Hepatocyte (in vitro differentiated cells): ENCODE results near the gene MEF2A. TPM values are rescaled to one million over a fixed set of nuclear protein-coding genes. Genes with fewer than 3 reads are reported as not detected.

Experiments used
- DNase-seq: peaks from one replicate; pipeline ENCODE4 v3.0.0-alpha.2; 2016; ENCODE audit warnings: low spot score
- H2AFZ ChIP-seq: fragments of 200-600 bp; sonication (generic); 2 replicates; pipeline ENCODE4 v1.6.0; 2016; ENCODE audit warnings: antibody characterized with exemption, mild to moderate bottlenecking
- H3K27ac ChIP-seq: fragments of 200-600 bp; sonication (generic); 2 replicates; pipeline ENCODE4 v1.5.1; 2016; ENCODE audit warnings: mild to moderate bottlenecking
- H3K27me3 ChIP-seq: fragments of 200-600 bp; sonication (generic); 2 replicates; pipeline ENCODE4 v1.6.1; 2016
- H3K36me3 ChIP-seq: fragments of 200-600 bp; sonication (generic); replicated peaks from 2 replicates; pipeline ENCODE4 v1.5.1; 2016; ENCODE audit warnings: low read depth; ENCODE audit not compliant: insufficient read depth
- H3K4me1 ChIP-seq: fragments of 200-600 bp; sonication (generic); 2 replicates; pipeline ENCODE4 v1.5.1; 2016; ENCODE audit warnings: mild to moderate bottlenecking, moderate library complexity; ENCODE audit not compliant: insufficient read depth
- H3K4me2 ChIP-seq: fragments of 200-600 bp; sonication (generic); 2 replicates; pipeline ENCODE4 v1.6.0; 2016
- H3K4me3 ChIP-seq: fragments of 200-600 bp; sonication (generic); 2 replicates; pipeline ENCODE4 v1.5.1; 2016; ENCODE audit warnings: mild to moderate bottlenecking
- H3K79me2 ChIP-seq: fragments of 200-600 bp; sonication (generic); 2 replicates; pipeline ENCODE4 v1.6.0; 2017; ENCODE audit warnings: mild to moderate bottlenecking
- H3K9me2 ChIP-seq: fragments of 200-600 bp; sonication (generic); replicated peaks from 2 replicates; pipeline ENCODE4 v1.6.0; 2017; ENCODE audit warnings: mild to moderate bottlenecking; ENCODE audit not compliant: insufficient read depth
- H3K9me3 ChIP-seq: fragments of 200-600 bp; sonication (generic); 2 replicates; pipeline ENCODE4 v1.5.1; 2016; ENCODE audit warnings: low read depth, mild to moderate bottlenecking
- H4K20me1 ChIP-seq: fragments of 200-600 bp; sonication (generic); 2 replicates; pipeline ENCODE4 v1.6.0; 2016; ENCODE audit warnings: mild to moderate bottlenecking; ENCODE audit not compliant: insufficient read depth, poor library complexity, severe bottlenecking
- EZH2 ChIP-seq: fragments of 200-600 bp; sonication (generic); IDR thresholded peaks from 2 replicates; pipeline ENCODE4 v1.6.1; 2016; ENCODE audit warnings: antibody characterized with exemption, mild to moderate bottlenecking, borderline replicate concordance
- EZH2phosphoT487 ChIP-seq: fragments of 200-600 bp; sonication (generic); IDR thresholded peaks from one replicate; pipeline ENCODE4 v1.6.1; 2018; ENCODE audit warnings: antibody characterized with exemption, mild to moderate bottlenecking, low read depth, moderate library complexity; ENCODE audit not compliant: unreplicated experiment, severe bottlenecking
- WGBS: methylation state at CpG from one replicate; pipeline ENCODE4 v1.1.6; 2016; ENCODE audit warnings: low lambda C conversion rate; ENCODE audit errors: missing lambda C conversion rate; 5-methylcytosine and 5-hydroxymethylcytosine counted together
- polyA plus RNA-seq: library from polyadenylated mRNA; unstranded; fragments of >200 nt; fragmentation: Nextera tagmentation; extraction: Ambion mirVana; gene quantifications from 2 replicates; pipeline ENCODE4 v1.2.1, GENCODE V29; 2016
- total RNA-seq: library from RNA; depleted of rRNA; stranded (reverse); fragments of >200 nt; gene quantifications from 2 replicates; pipeline ENCODE4 v1.2.3, GENCODE V29; 2014
- TF ChIP-seq, protein P1 (sequence below): fragments of 200-600 bp; sonication (generic); IDR thresholded peaks from 2 replicates; pipeline ENCODE4 v1.5.1; 2016; ENCODE audit warnings: antibody characterized with exemption, mild to moderate bottlenecking; ENCODE audit not compliant: poor library complexity

The MEF2A gene
- total and polyA plus RNA-seq, 2 experiments from 2014 or later: 20.4 to 56.7 TPM

DNA sequence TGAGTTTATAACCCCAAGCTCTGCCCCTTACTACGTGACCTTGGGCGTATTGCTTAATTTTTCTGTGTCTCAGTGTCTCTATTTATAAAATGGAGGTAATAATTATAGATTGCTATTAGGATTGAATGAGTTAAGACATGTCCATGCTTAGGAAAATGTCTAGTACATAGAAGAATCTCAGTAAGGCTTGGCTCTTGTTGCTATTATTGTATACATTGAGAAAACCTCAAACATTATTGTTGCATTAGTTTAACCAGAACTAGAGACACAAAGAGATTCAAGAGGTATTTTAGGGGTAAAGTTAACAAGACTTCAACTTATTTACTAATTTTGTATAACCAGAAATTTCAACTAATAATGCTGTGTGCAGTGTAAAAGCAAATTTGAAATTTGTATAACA is 66.7 kb downstream of the MEF2A start:
- H3K9me2 ChIP-seq: no peaks in the 10 kb centered on the region
- 94% methylated on average over 2 of the region's 2 CpGs for WGBS
- H3K27me3 ChIP-seq: no peaks in the 10 kb centered on the region
- no peaks in the 10 kb centered on the region for H4K20me1 ChIP-seq
- no peak overlapping the region for H2AFZ ChIP-seq
- H3K9me3 ChIP-seq: no peaks in the 10 kb centered on the region
- DNase-seq: no peak
- H3K4me3 ChIP-seq: no peak overlapping the region
- H3K79me2 ChIP-seq: peaks cover 60% of the 10 kb centered on the region
- no peaks in the 10 kb centered on the region for H3K36me3 ChIP-seq
- H3K27ac ChIP-seq: no peak overlapping the region
- H3K4me2 ChIP-seq: no peak overlapping the region
- TF ChIP-seq EZH2phosphoT487 (no peak), EZH2 (no peak)
- TF ChIP-seq, protein P1, sequence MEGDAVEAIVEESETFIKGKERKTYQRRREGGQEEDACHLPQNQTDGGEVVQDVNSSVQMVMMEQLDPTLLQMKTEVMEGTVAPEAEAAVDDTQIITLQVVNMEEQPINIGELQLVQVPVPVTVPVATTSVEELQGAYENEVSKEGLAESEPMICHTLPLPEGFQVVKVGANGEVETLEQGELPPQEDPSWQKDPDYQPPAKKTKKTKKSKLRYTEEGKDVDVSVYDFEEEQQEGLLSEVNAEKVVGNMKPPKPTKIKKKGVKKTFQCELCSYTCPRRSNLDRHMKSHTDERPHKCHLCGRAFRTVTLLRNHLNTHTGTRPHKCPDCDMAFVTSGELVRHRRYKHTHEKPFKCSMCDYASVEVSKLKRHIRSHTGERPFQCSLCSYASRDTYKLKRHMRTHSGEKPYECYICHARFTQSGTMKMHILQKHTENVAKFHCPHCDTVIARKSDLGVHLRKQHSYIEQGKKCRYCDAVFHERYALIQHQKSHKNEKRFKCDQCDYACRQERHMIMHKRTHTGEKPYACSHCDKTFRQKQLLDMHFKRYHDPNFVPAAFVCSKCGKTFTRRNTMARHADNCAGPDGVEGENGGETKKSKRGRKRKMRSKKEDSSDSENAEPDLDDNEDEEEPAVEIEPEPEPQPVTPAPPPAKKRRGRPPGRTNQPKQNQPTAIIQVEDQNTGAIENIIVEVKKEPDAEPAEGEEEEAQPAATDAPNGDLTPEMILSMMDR: no peak
- H3K4me1 ChIP-seq: no peaks in the 10 kb centered on the region

DNA sequence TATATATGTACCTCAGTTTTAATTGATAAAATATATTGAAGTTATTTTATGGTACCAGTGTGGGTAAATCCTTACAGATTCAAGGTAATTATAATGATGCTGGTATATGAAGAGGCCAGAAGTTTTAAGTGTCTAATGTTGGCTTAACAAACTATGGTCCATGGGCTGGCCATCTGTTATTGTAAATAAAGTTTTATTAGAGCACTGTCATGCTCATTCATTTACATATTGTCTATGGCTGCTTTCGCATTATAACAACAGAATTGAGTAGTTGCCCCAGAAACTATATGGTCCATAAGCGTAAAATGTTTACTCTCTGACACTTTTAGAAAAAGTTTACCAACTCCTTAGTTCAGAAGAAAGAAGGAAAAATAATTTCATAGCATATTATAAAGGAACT is 67.9 kb downstream of the MEF2A start:
- no peaks in the 10 kb centered on the region for H3K9me2 ChIP-seq
- H3K4me3 ChIP-seq: no peak overlapping the region
- no peak overlapping the region for H3K27ac ChIP-seq
- no peaks in the 10 kb centered on the region for H3K4me1 ChIP-seq
- no peak overlapping the region for H2AFZ ChIP-seq
- DNase-seq: no peak
- no peaks in the 10 kb centered on the region for H4K20me1 ChIP-seq
- peaks cover 60% of the 10 kb centered on the region for H3K79me2 ChIP-seq
- no peaks in the 10 kb centered on the region for H3K36me3 ChIP-seq
- WGBS: 99% methylated on average over 2 of the region's 2 CpGs
- TF ChIP-seq, protein P1: no peak
- no peak for TF ChIP-seq EZH2
- TF ChIP-seq EZH2phosphoT487: no peak
- H3K4me2 ChIP-seq: no peak overlapping the region
- no peaks in the 10 kb centered on the region for H3K9me3 ChIP-seq
- H3K27me3 ChIP-seq: no peaks in the 10 kb centered on the region

- Histone ChIP-seq H4K20me1 (no peaks in the 10 kb centered on the region), H3K4me3 (no peak overlapping the region), H3K9me3 (no peaks in the 10 kb centered on the region), H3K27me3 (no peaks in the 10 kb centered on the region), H3K36me3 (no peaks in the 10 kb centered on the region), H2AFZ (no peak overlapping the region), H3K79me2 (peaks cover 62% of the 10 kb centered on the region), H3K9me2 (no peaks in the 10 kb centered on the region), H3K4me2 (no peak overlapping the region), H3K4me1 (no peaks in the 10 kb centered on the region), H3K27ac (no peak overlapping the region)
- no peak for DNase-seq
- WGBS: 89% methylated on average over 3 of the region's 3 CpGs
- TF ChIP-seq EZH2: no peak
- TF ChIP-seq, protein P1: no peak
Observed at GRCh38 chr15:99634576-99634975, 68.8 kb downstream of the MEF2A start.

GRCh38 chr15:99635145-99635544 is 69.4 kb downstream of the MEF2A start:
- no peak overlapping the region for H3K27ac ChIP-seq
- no peak for DNase-seq
- no peak overlapping the region for H2AFZ ChIP-seq
- TF ChIP-seq EZH2phosphoT487: no peak
- TF ChIP-seq, protein P1: no peak
- no peak for TF ChIP-seq EZH2
- no peaks in the 10 kb centered on the region for H3K9me2 ChIP-seq
- H3K79me2 ChIP-seq: peaks cover 62% of the 10 kb centered on the region
- H3K9me3 ChIP-seq: no peaks in the 10 kb centered on the region
- H4K20me1 ChIP-seq: no peaks in the 10 kb centered on the region
- H3K4me1 ChIP-seq: no peaks in the 10 kb centered on the region
- WGBS: 96% methylated on average over 3 of the region's 3 CpGs
- H3K27me3 ChIP-seq: no peaks in the 10 kb centered on the region
- no peak overlapping the region for H3K4me2 ChIP-seq
- no peaks in the 10 kb centered on the region for H3K36me3 ChIP-seq
- no peak overlapping the region for H3K4me3 ChIP-seq
